Right renal pelvis (tissue), 4 donors: Measurements from ENCODE around the gene TNIP1. TPM values are rescaled to one million over a fixed set of nuclear protein-coding genes. Genes with fewer than 3 reads are reported as not detected.

Source experiments
- DNase-seq, 4 donors: peaks; one replicate each; pipeline ENCODE4 v3.0.0-alpha.2; 2013; ENCODE audit warnings: low read depth in 4 of 4, low spot score in 3 of 4, missing footprints in 1 of 4
- polyA plus RNA-seq, 4 donors: library from polyadenylated mRNA; unstranded; fragments of 120-200 nt; gene quantifications; one replicate each; pipeline ENCODE4 v1.2.1, GENCODE V29; 2013; ENCODE audit not compliant: insufficient read length in 4 of 4

TNIP1 gene
- polyA plus RNA-seq, 4 donors, result 62.1 to 75.7 (median 67.6) TPM

GRCh38 chr5:151068433-151069197, 12.2 kb downstream of the TNIP1 start:
- DNase-seq, result no peak

DNA sequence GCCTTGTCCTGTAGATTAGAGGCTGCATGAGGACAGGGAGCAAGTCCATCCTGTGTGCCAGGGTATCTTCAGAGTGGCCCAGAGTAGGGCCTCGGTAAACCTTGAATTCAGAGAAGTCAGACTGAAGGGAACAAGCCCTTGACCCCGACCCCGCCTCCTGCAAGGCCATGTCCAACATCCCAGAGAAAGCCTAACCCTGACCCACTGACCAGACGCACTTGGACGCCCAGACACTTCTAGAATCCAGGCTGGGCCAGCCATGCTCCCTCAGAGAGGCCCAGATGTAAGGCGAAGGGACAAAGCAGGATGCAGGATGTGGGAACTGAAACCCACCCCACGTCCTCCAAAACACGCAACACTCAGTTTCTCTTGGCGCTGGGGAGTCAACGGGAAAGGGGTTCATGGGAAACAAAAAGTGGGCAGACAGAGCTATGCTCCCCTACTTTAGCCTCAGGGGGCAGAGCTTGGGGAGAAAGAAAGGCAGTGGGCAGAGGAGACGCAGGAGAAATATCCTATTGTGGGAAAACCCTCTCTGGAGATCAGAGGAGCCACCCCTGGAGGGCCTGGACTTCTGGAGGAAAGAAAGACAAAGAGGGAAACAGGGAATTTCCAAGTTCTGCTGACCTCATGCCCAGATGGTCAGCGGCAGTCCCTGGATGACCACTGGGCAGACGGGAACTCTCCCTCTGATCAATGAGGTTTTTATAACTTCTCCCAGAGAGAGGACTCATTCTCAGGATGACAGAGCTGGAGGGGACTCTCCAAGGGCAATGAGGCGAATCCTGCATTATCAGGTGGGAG, 13.0 kb downstream of the TNIP1 start:
- no peak for DNase-seq

DNA sequence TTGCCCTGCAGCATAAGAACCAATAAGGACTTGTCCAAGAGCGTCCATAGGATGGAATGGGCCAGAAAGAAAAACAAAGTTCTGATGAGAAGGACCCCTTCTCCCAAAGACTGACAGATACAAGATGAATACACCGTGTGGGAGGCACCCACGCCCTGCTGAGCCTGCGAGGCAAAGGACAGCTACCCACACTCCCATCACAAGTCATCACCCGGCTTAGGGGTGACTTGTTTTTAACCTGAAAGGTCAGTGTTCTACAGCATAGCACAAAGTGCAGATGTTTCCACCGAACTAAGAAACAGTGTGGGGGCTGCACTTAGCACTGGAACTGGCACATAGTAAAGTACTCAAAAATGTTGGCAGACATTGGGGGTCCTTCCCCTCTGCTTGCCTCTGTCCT, 13.9 kb downstream of the TNIP1 start:
- DNase-seq, result no peak

DNA sequence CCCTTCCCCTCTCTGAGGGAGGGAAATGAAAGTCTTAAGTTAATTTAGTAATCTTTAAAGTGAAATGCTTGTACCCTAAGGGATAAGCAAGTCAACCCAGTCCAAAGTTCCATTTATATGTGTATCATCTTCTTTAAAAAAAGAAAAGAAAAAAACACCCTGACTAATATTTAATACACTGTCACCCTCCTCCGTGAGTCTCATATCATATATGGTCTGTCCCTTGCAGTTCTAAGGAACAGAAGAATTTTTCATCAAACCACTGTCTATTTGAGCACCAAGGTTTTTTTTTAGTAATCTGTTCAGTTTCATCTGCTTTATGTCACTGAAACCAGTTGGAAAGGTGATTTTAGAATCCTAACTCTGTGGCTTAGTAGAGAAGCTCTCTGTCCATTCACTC, 15.2 kb downstream of the TNIP1 start:
- no peak for DNase-seq

DNA sequence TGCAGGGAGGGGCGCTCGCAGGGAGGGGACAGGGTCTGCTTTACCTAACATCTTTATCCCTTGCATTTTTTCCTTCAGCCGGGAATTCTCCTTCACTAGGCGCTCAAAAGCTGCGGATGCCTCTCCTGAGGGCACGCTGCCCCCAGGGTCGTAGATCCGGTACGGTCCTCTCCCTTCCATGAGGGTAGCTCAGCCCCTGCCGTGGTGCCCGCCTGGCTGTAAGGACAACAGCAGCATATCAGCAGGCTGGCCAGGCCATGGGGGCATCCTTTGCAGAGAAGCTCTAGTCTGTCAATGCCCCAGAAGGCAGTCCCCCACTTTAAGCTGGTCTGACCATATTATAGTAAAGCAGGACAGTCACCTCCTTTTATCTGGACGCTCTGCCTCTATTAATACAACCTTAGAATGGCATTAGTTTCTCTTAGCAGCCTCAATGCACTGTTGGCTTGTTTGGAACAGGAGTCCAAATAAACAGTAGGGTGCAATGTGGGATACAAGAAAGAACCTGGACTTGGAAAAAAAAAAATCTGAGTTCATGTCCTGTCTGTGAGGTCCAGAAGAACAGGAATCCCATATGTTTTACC, 15.8 kb downstream of the TNIP1 start:
- DNase-seq, result no peak

GRCh38 chr5:151063142-151063989, 17.5 kb downstream of the TNIP1 start:
- no peak for DNase-seq

- no peak for DNase-seq
These were observed 18.3 kb downstream of the TNIP1 start for GRCh38 chr5:151062405-151063141.

DNA sequence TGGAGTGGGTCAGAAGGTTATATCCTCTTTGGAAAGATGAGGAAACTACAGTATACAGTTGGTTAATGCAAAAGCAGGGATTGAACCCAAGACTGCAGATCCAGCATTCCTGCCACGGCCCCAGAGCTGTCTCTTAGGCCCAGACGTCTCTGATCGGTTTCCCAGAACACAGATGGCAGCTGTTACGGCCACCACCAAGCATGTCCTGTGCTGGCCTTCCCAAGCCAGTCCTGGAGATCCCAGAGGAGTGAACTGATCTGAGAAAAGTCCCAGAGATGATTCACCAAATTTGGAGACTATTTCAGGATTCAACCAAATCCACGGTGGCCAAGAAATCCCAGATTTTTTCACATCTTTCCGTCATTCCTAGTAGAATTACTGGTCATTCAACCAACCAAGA, 20.1 kb downstream of the TNIP1 start:
- no peak for DNase-seq

DNA sequence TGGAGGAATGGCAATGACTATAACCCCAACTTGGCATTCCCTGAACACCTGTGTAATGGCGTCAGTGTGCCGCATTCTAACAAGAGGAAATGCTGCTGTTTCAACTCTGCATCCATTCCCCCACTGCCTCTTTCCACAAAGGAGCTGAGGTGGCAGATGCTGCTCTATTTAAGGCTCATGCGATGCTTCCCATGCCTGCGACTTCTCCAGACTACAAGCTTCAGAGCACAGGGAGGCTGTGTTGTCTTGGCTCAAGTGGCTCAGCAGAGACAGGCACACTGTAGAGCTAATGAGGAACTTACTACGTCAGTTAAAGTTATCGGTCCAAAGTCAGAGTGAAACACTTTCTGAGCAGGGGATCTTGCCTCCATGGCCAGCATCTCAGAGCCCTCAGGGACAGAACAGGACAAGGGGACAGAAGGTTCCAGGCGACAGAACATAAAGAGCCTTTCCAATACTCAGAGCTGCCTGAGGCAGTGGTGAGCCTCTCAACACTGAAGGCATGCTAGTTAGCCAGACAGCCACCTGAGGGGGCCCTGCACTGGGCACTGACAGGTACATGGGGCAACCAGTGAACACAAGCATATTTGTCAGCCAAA, 21.8 kb downstream of the TNIP1 start:
- DNase-seq, result no peak

GRCh38 chr5:151058301-151058700, 22.5 kb downstream of the TNIP1 start:
- no peak for DNase-seq

- no peak for DNase-seq
These were observed 24.2 kb downstream of the TNIP1 start for GRCh38 chr5:151056379-151057325.

DNA sequence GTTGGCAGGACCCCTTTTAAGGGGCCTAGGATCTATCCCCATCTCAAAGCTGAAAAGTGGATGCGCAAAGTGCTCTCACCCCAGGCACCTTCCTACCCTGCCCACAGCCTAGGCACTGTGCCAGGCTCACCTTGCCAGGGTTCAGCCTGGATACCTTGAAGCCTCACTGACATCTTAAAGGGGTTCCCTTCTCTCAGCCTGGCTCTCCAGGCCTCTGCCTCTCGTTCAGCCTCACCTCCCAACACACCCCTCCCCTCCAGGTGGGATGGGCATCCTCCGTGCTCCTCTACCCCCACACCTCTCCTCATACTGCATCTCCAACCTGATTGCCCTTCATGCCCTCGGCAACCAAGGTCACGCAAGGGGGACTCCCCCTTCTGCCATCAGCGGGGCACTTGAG, 25.5 kb downstream of the TNIP1 start:
- DNase-seq, result no peak

- no peak for DNase-seq
These were observed 26.1 kb downstream of the TNIP1 start for GRCh38 chr5:151054709-151055108.

DNA sequence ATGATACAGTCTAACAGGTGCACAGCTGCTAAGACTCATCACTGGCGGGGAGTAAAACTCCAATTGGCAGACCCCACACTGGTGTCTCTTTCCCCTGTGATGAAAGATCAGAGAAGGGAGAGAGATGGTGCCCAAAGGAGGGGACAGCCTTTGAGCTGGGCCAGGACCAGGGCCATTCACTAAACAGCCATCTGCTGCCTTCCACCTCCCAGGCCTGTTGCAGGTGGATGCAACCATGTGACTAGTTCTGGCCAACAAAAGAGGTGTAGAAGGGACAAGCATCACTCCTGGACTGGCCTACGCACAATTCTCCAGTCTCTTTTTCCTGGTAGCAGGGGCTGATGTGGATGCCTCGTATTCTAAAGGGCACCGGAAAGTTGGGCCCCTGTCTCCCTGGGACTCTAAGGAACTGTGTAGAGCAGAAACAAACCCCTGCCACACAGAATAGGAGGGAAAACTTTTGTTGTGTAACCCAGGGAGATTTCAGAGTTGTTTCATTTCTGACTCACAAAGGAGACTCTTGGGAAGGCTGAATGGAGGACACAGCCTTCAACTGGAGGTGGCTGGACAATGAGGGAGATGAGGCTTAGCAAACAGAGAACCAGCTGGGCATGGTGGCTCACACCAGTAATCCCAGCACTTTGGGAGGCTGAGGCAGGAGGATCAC, 26.9 kb downstream of the TNIP1 start:
- no peak for DNase-seq

DNA sequence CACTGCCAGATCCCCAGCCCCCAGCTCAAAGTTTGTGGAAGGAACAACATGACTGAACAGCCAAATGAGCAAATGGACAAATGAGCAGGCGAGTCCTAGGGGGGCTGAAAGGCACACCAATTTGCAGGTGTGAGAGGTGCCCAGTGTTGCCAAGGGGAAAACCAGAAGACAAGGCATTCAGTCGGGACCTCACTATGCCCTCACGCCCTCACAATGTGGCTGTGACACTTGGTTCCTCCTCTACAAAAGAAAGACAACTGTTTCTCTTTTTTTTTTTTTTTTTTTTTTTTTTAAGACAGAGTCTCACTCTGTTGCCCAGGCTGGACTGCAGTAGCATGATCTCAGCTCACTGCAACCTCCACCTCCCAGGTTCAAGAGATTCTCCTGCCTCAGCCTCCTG, 28.0 kb downstream of the TNIP1 start:
- DNase-seq, result no peak

GRCh38 chr5:151051931-151052608, 28.8 kb downstream of the TNIP1 start:
- DNase-seq, result no peak
